Skeletal muscle cell (primary cell): Measurements from ENCODE around the gene NMT2.
A peak's percentile ranks its signal among the peaks of the same experiment; 100 is the strongest.

Experiments
- DNase-seq: peaks from one replicate; pipeline ENCODE4 v3.0.0-alpha.2; 2010; ENCODE audit warnings: low read depth
- H3K4me3 ChIP-seq: 2 replicates; pipeline ENCODE4 v1.5.1; 2011; ENCODE audit warnings: low read depth, mild to moderate bottlenecking, control low read depth, low read length, moderate library complexity

The NMT2 gene

GRCh38 chr10:15112657-15113056 lies 55.8 kb downstream of the NMT2 start:
- H3K4me3 ChIP-seq = no peak overlapping the region
- DNase-seq = no peak

- H3K4me3 ChIP-seq = no peak overlapping the region
- DNase-seq = peak; percentile 15
These were observed 62.0 kb downstream of the NMT2 start for GRCh38 chr10:15106352-15107013.

GRCh38 chr10:15103513-15103912 lies 65.0 kb downstream of the NMT2 start:
- no peak for DNase-seq
- no peak overlapping the region for H3K4me3 ChIP-seq

- no peak for DNase-seq
- no peak overlapping the region for H3K4me3 ChIP-seq
These were observed 68.6 kb downstream of the NMT2 start for GRCh38 chr10:15099886-15100285.

- DNase-seq = peak; percentile 84
- H3K4me3 ChIP-seq = peak within 1 kb of the TSS; percentile 65
These were observed 71.3 kb downstream of the NMT2 start, which contains the start of gene RPP38 for GRCh38 chr10:15097011-15097812. Gene RPP38 (plus strand): TSS chr10:15097355. CDS start chr10:15103315, 5,960 bp downstream.

- DNase-seq = no peak
These were observed 71.9 kb downstream of the NMT2 start for GRCh38 chr10:15096661-15097010.

GRCh38 chr10:15092855-15093408 lies 75.6 kb downstream of the NMT2 start:
- DNase-seq = no peak
- H3K4me3 ChIP-seq = no peak overlapping the region

More at GRCh38 chr10:15096661-15097010, 71.9 kb downstream of the NMT2 start:
- peak overlapping the region; percentile 65 for H3K4me3 ChIP-seq

GRCh38 chr10:15091418-15091817 lies 77.1 kb downstream of the NMT2 start:
- no peak for DNase-seq
- H3K4me3 ChIP-seq = no peak overlapping the region

- DNase-seq = peak; percentile 29
- peak within 1 kb of the TSS; percentile 64 for H3K4me3 ChIP-seq
These were observed 79.8 kb downstream of the NMT2 start, which contains the start of gene ACBD7 for GRCh38 chr10:15088428-15089261. Gene ACBD7 (minus strand): TSS chr10:15088776. CDS start chr10:15088728, 48 bp downstream.

- DNase-seq = peak; percentile 91
- peak overlapping the region; percentile 50 for H3K4me3 ChIP-seq
These were observed 84.0 kb downstream of the NMT2 start for GRCh38 chr10:15084502-15084922.

GRCh38 chr10:15083674-15084501 lies 84.6 kb downstream of the NMT2 start:
- no peak for DNase-seq
- peak overlapping the region; percentile 50 for H3K4me3 ChIP-seq

GRCh38 chr10:15075421-15075820 lies 93.1 kb downstream of the NMT2 start:
- H3K4me3 ChIP-seq = no peak overlapping the region
- DNase-seq = no peak

- no peak for DNase-seq
- no peak overlapping the region for H3K4me3 ChIP-seq
These were observed 96.1 kb downstream of the NMT2 start for GRCh38 chr10:15072358-15072757.

- no peak for DNase-seq
- no peak overlapping the region for H3K4me3 ChIP-seq
These were observed 99.3 kb downstream of the NMT2 start for GRCh38 chr10:15069230-15069629.

GRCh38 chr10:15068802-15069201 lies 99.7 kb downstream of the NMT2 start:
- DNase-seq = peak; percentile 78
- H3K4me3 ChIP-seq = no peak overlapping the region

GRCh38 chr10:15067154-15067553 lies 101.3 kb downstream of the NMT2 start:
- no peak for DNase-seq
- no peak overlapping the region for H3K4me3 ChIP-seq

GRCh38 chr10:15060638-15061037 lies 107.9 kb downstream of the NMT2 start:
- no peak for DNase-seq

GRCh38 chr10:15059914-15060313 lies 108.6 kb downstream of the NMT2 start:
- H3K4me3 ChIP-seq = no peak overlapping the region
- DNase-seq = no peak

More at GRCh38 chr10:15060638-15061037, 107.9 kb downstream of the NMT2 start:
- H3K4me3 ChIP-seq = no peak overlapping the region

GRCh38 chr10:15058689-15059088 lies 109.8 kb downstream of the NMT2 start:
- no peak for DNase-seq
- no peak overlapping the region for H3K4me3 ChIP-seq
